Prostate gland (tissue), 2 donors: ENCODE data around the gene TUBGCP2.

ENCODE experiments used
- CTCF ChIP-seq, 4 experiments: fragments of 200-600 bp in 2 of 4; fragments of 450-650 bp in 2 of 4; sonication (generic) in 2 of 4; IDR thresholded peaks; 1 replicate in 3 of 4; 2 replicates in 1 of 4; pipeline ENCODE4 v1.5.1; 2016 to 2019; ENCODE audit warnings: antibody characterized with exemption in 4 of 4, mild to moderate bottlenecking in 2 of 4, moderate library complexity in 2 of 4
- POLR2A ChIP-seq: fragments of 450-650 bp; IDR thresholded peaks from one replicate; pipeline ENCODE4 v1.6.1; 2016; ENCODE audit warnings: antibody characterized with exemption, mild to moderate bottlenecking
- POLR2AphosphoS5 ChIP-seq: sonication (generic); formaldehyde crosslinking; IDR thresholded peaks from one replicate; pipeline ENCODE4 v1.6.1; 2017; ENCODE audit warnings: antibody characterized with exemption

DNA sequence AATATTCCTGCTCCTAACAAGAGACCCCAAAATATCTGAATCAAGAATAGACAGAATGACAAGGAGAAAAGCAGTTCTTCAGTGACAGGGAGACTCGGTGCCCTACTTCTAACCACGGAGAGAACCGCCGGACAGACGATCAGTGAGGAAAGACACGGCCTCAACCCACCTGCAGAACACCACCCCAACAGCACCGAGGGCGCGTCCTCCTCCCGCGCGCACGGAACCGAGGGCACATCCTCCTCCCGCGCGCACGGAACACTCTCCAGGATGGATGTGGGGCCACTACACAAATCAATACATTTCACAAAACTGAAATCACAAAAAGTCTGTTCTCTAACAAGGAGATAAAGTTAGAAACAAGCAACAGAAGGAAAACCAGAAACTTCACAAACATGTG is 22.3 kb downstream of the TUBGCP2 start:
- TF ChIP-seq POLR2A (no peak), CTCF (IDR thresholded peaks at IDR 0.05) (no peak), POLR2AphosphoS5 (no peak)
